22Rv1 (cell line): ENCODE data around the gene ADCY5.

ENCODE experiments used
- H3K27ac ChIP-seq: fragments of 450-650 bp; 2 replicates; pipeline ENCODE4 v1.5.1; 2017
- CTCF ChIP-seq: fragments of 450-650 bp; IDR thresholded peaks from 2 replicates; pipeline ENCODE4 v1.5.1; 2017; ENCODE audit warnings: mild to moderate bottlenecking
- ZFX ChIP-seq: fragments of 450-650 bp; IDR thresholded peaks from 2 replicates; pipeline ENCODE4 v1.6.1; 2017; ENCODE audit warnings: antibody characterized with exemption, borderline replicate concordance

ADCY5 gene

GRCh38 chr3:123406598-123406997 lies 42.3 kb downstream of the ADCY5 start:
- TF ChIP-seq CTCF (no peak), ZFX (no peak)
- H3K27ac ChIP-seq: no peak overlapping the region

GRCh38 chr3:123405936-123406510 lies 42.9 kb downstream of the ADCY5 start:
- TF ChIP-seq ZFX (no peak), CTCF (no peak)
- no peak overlapping the region for H3K27ac ChIP-seq

GRCh38 chr3:123405021-123405420 lies 43.9 kb downstream of the ADCY5 start:
- no peak overlapping the region for H3K27ac ChIP-seq
- no peak for TF ChIP-seq ZFX
- TF ChIP-seq CTCF: no peak

- TF ChIP-seq ZFX (no peak), CTCF (no peak)
- no peak overlapping the region for H3K27ac ChIP-seq
Observed at GRCh38 chr3:123404391-123404790, 44.5 kb downstream of the ADCY5 start.

GRCh38 chr3:123401836-123402530 lies 46.9 kb downstream of the ADCY5 start:
- no peak for TF ChIP-seq ZFX
- no peak for TF ChIP-seq CTCF

GRCh38 chr3:123400169-123400568 lies 48.7 kb downstream of the ADCY5 start:
- no peak for TF ChIP-seq ZFX
- no peak for TF ChIP-seq CTCF
- no peak overlapping the region for H3K27ac ChIP-seq

More at GRCh38 chr3:123401836-123402530, 46.9 kb downstream of the ADCY5 start:
- no peak overlapping the region for H3K27ac ChIP-seq

GRCh38 chr3:123399653-123400052 lies 49.2 kb downstream of the ADCY5 start:
- no peak for TF ChIP-seq ZFX
- no peak overlapping the region for H3K27ac ChIP-seq
